Stimulated activated CD4-positive, alpha-beta T cell treated with anti-CD3 and anti-CD28 coated beads, TNF-alpha, amount 100 ng/mL, for 1 hour (primary cell): ENCODE measurements around the gene ELAVL1.
A peak's percentile ranks its signal among the peaks of the same experiment; 100 is the strongest.
"Not testable (repeated sequence)": the region's sequence is repeated elsewhere in the genome, so short reads cannot be mapped to it uniquely, and the experiment has no call there.

Experiments used
- DNase-seq, 3 donors: peaks; one replicate each; pipeline ENCODE4 v3.0.0-alpha.2; 2020; ENCODE audit warnings: low read depth in 3 of 3, low spot score in 1 of 3

The ELAVL1 gene

GRCh38 chr19:7970716-7971448 lies 34.6 kb downstream of the ELAVL1 start:
- no peak for DNase-seq

- no peak for DNase-seq
Observed at GRCh38 chr19:7969555-7969939, 35.9 kb downstream of the ELAVL1 start.

DNA sequence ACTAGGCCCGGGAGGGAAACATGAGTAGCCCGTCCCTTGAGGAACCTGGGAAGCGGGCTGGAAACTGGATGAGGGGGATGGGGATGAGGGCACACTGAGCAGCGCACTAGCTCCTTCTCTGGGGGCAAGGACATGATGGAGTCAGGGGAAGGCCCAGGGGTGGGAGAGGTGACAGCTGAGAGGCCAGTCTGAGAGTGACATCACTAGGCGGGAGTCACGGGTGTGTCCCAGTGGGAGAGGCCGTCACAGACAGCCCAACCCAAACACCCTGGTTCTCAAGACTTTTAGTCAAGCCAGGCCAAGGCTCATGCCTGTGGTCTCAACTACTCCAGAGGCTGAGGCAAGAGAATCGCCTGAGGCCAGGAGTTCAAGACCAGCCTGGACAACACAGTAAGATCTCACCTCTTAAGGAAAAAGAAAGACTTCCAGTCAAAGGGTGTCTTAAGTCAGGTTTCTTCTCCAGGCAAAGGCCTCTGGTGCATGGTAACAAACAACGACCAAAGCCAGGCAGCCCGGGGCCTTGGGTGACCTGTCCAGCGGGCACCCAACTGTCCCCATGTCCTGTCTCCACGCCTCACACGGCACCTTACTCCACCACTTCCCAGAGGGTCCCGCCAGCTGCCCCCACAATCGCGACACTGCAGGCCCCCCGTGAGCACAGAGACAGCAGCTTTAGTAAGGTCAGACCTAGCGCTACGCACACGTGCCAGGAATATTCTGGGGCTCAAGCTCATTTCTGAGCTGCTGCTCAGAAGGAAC lies 36.5 kb downstream of the ELAVL1 start:
- DNase-seq: no peak

GRCh38 chr19:7968008-7968795 lies 37.2 kb downstream of the ELAVL1 start:
- no peak for DNase-seq

DNA sequence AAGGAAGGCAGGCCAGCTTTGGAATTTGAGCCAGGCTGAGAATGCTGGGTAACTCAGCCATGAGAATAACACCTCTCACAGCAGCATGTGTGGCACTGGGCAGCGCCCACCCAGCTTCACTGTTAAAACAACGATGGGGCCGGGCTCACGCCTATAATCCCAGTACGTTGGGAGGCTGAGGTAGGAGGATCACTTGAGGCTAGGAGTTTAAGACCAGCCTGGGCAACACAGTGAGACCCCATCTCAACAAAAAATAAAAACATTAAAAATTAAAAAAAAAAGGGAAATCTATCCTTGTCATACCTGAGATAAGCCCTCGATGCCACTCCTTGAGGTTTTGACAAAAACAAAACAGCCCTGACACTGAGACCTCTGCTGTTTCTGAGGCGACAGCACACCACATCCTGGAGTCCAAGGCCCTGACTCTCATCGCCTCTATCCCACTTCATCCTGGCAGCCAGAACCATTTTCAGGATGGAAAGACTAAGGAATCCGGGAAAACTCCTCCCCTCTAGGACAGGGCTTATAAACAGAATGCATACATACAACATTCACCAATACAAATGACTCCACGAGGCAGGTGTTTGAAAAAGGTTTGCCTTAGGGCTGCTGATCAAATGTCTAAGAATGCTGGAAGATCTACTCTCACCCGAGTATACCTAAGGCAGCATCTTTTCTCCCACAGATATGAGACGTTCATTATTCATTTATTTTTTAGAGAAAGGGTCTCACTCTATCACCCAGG lies 39.3 kb downstream of the ELAVL1 start:
- DNase-seq: no peak

DNA sequence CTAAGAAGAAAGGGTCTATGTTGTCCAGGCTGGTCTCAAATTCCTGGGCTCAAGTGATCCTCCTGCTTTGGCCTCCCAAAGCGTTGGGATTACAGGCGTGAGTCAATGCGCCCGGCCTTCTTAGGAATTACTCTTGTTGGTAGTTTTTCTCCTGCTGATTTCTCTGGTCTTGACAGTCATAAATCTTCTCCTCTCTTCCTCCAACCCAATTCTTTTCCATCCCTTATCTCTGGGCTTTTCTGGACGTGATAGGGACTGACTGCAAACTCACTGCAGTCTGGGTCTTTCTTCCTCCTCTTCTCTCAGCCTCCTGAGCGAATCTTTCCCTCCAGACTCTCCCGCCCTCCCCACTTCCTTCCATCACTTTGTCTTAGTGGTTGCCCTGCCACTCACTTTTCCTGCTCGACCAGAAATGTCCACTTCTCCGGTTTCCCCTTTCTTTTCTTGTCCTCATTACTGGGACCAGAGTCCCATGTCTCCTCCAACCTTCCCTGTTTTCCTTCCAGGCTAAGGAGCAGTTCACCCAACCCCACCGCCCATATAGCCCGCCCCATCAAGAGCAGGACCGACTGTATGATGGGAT lies 40.1 kb downstream of the ELAVL1 start:
- DNase-seq: no peak

DNA sequence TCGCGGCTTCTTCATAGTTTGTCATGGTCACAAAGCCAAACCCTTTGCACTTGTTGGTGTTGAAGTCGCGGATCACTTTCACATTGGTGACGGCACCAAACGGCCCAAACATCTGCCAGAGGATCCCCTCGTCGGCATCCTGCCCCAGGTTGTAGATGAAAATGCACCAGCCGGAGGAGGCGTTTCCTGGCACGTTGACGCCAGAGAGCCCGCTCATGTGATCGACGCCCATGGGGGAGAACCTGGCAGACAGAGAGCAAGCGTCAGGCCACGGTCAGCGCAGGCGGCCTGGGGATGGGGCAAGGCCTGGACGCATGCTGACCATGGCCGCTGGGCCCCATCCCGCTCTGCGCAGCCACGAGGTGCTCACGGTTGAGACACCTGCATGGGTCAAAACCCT lies 41.9 kb downstream of the ELAVL1 start:
- DNase-seq: no peak

DNA sequence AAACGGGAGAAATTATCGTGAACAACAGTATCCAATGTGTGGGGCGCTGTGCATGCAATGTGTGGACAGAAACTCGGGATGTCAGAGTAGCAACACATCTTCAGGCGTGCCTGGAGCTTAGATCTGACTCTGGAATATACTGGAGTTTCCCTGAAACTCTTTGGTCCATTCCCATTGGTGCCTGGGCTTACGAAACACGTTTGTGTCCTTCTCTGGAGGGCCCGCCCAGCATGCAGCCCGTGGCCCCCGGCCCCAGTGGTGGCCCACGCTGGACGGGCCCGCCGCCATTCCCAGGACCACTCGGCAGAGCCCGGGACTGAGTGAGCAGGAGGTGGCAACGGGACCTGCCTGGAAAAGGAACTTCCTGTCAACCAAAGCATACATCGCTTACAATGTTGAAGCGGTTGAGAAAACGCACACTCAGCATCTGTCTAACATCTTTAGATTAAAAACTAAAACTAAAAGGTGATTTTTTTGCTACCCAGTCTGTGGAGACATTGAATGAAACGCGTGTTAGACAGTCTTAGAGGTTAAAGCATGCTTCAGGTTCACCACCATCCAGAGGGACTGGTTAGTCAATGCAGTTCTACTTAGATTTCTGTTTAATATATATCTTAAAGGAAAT lies 42.7 kb downstream of the ELAVL1 start:
- no peak for DNase-seq

- DNase-seq: no peak
Observed at GRCh38 chr19:7961920-7962626, 43.4 kb downstream of the ELAVL1 start.

GRCh38 chr19:7961082-7961481 lies 44.4 kb downstream of the ELAVL1 start:
- not testable (repeated sequence) for DNase-seq

- DNase-seq: no peak
Observed at GRCh38 chr19:7959211-7959610, 46.2 kb downstream of the ELAVL1 start.

DNA sequence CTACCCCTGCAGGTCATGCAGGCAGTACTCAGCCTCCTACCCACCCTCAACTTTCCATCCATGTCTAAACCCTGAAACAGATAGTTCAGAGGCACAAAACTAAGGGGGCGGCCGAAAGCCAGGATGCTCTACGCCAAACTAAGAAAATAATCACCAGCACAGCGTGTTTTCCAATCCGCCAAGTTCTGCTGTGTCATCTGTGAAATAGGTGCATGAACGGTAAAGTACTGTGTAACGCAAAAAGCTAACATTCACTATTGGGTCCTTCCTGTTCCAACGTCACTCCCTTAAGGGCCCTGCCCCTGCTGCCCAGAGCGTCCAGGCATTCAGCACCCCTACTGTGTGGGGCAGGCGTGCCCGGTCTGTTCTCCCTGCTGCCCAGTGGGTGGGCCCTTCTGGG lies 49.7 kb downstream of the ELAVL1 start:
- no peak for DNase-seq

DNA sequence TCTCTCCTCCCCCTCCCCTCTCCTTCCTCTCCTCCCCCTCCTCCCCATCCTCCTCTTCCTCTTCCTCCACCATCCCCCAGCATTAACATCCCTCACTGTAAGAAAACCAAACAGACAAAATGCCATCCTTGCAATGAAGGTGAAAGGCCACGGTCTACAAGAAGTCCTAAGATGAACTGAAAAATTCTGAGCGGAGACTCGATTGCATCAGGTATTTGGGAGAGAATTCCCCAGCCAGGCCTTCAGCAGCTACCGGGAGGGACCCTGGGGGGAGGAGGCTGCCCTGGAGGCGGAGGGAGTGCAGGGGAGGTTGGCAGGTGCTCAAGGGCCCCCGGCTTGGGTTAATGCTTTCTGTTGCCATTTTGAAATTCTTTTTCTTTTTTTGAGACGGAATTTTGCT lies 51.9 kb downstream of the ELAVL1 start:
- no peak for DNase-seq

DNA sequence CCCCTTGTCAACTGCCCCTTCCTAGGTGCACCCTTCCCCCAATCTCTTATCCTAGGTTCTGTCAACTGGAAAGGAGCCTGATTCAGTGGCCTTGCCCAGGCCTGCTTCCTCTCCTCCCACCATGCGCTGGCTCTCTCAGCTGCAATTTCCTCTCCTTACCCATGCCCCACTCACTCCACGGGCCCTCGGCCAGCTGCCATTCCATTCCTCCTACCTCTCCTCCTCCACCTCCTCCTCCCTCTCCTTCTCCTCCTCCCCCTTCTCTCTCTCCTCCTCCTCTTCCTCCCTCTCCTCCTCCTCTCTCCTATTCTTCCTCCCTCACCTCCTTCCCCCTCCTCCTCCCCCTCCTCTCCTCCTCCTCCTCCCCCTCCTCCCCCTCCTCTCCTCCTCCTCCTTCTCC lies 52.4 kb downstream of the ELAVL1 start:
- no peak for DNase-seq

DNA sequence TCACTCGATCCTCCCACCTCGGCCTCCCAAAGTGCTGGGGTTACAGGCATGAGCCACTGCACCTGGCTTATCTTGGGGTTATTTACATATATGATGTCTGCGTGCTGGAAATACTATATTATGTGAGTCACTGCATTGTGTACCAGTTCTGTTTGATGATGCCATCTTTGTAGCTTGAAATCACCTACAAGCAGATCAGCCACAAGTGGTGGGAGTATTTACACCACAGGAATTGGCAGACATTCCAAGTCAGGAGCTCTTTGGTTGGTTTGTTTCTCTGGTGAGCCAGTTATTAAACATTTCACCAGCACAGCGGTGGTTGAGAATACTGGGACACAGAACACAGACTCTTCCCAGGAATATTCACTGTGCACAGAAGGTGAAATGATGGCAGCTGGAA lies 57.5 kb downstream of the ELAVL1 start:
- DNase-seq: no peak

GRCh38 chr19:7944177-7944761 lies 61.2 kb downstream of the ELAVL1 start:
- DNase-seq: peak; percentile 64 to 80 (median 71)

- peak; percentile 95 to 97 (median 95) for DNase-seq
Observed at GRCh38 chr19:7943444-7944176, 61.8 kb downstream of the ELAVL1 start, which contains the start of gene TIMM44. TSS of gene TIMM44 (minus strand) at chr19:7943666. CDS start at chr19:7943651, 15 bp downstream.

GRCh38 chr19:7942981-7943443 lies 62.4 kb downstream of the ELAVL1 start:
- DNase-seq: no peak
